ENCODE measurements around the gene EOMES. TPM values are rescaled to one million over a fixed set of nuclear protein-coding genes. Genes with fewer than 3 reads are reported as not detected.

Gene EOMES
- total and polyA plus RNA-seq, 2 experiments from 2014 or later: 0.10 TPM

DNA sequence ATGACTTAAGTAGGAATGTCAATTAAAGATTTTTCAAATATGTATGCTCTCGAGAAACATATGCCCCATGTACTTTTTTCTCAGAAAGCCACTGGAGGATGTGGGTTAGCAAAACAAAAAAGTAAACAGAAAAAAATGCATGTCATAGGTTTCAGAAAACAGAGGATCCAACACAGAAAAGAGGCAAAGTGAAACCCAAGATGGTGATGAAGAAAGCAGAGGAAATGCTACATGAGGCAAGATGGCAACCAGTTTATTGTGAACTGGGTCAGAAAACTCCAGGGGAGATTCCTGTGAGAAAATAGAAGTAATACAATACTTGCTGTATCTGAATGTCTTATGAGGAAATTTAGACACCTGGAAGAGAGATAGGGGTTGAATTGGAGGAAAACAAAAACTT is 30.8 kb upstream of the EOMES start:
- H3K4me2 ChIP-seq: no peak overlapping the region
- H3K4me3 ChIP-seq: no peak overlapping the region
- H3K9me3 Mint-ChIP-seq: no peaks in the 10 kb centered on the region
- H2AFZ ChIP-seq: 0 out of 2 replicates have a peak overlapping the region, but pooled peaks have one; percentile 32
- DNase-seq (ENCODE audit: low spot score) (no peak), ATAC-seq (no peak)
- H4K20me1 ChIP-seq (replicated peaks; ENCODE audit: insufficient read depth): no peaks in the 10 kb centered on the region; the same call in 1 of the 2 replicates
- no peaks in the 10 kb centered on the region for H3F3A ChIP-seq (replicated peaks; ENCODE audit: low read depth)
- H3K27me3 ChIP-seq (ENCODE audit: insufficient read depth): no peaks in the 10 kb centered on the region
- TF ChIP-seq ZNF462 (CRISPR knock-in tag; IDR thresholded peaks at IDR 0.05) (no peak), EZH2phosphoT487 (IDR thresholded peaks at IDR 0.05; ENCODE audit: unreplicated experiment) (no peak), CREB1 (CRISPR knock-in tag; IDR thresholded peaks at IDR 0.05; ENCODE audit: low read depth) (no peak), CTCF (conservative IDR thresholded peaks at IDR 0.05; ENCODE audit: low read depth in 2 of 2) (no peak), JUNB (IDR thresholded peaks at IDR 0.05; ENCODE audit: unreplicated experiment) (no peak), POLR2AphosphoS5 (IDR thresholded peaks at IDR 0.05; ENCODE audit: low read depth) (no peak), STAT1 (IDR thresholded peaks at IDR 0.05; ENCODE audit: unreplicated experiment) (no peak), NANOG (IDR thresholded peaks at IDR 0.05; ENCODE audit: borderline replicate concordance) (no peak), EZH2 (IDR thresholded peaks at IDR 0.05; ENCODE audit: low read depth, unreplicated experiment) (no peak), ZNF331 (CRISPR knock-in tag; IDR thresholded peaks at IDR 0.05; ENCODE audit: low read depth) (no peak), ZNF114 (CRISPR knock-in tag; IDR thresholded peaks at IDR 0.05) (no peak)
- TF ChIP-seq, protein P1, sequence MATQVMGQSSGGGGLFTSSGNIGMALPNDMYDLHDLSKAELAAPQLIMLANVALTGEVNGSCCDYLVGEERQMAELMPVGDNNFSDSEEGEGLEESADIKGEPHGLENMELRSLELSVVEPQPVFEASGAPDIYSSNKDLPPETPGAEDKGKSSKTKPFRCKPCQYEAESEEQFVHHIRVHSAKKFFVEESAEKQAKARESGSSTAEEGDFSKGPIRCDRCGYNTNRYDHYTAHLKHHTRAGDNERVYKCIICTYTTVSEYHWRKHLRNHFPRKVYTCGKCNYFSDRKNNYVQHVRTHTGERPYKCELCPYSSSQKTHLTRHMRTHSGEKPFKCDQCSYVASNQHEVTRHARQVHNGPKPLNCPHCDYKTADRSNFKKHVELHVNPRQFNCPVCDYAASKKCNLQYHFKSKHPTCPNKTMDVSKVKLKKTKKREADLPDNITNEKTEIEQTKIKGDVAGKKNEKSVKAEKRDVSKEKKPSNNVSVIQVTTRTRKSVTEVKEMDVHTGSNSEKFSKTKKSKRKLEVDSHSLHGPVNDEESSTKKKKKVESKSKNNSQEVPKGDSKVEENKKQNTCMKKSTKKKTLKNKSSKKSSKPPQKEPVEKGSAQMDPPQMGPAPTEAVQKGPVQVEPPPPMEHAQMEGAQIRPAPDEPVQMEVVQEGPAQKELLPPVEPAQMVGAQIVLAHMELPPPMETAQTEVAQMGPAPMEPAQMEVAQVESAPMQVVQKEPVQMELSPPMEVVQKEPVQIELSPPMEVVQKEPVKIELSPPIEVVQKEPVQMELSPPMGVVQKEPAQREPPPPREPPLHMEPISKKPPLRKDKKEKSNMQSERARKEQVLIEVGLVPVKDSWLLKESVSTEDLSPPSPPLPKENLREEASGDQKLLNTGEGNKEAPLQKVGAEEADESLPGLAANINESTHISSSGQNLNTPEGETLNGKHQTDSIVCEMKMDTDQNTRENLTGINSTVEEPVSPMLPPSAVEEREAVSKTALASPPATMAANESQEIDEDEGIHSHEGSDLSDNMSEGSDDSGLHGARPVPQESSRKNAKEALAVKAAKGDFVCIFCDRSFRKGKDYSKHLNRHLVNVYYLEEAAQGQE (IDR thresholded peaks at IDR 0.05; ENCODE audit: unreplicated experiment): no peak
- TF ChIP-seq, protein P2, sequence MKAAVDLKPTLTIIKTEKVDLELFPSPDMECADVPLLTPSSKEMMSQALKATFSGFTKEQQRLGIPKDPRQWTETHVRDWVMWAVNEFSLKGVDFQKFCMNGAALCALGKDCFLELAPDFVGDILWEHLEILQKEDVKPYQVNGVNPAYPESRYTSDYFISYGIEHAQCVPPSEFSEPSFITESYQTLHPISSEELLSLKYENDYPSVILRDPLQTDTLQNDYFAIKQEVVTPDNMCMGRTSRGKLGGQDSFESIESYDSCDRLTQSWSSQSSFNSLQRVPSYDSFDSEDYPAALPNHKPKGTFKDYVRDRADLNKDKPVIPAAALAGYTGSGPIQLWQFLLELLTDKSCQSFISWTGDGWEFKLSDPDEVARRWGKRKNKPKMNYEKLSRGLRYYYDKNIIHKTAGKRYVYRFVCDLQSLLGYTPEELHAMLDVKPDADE (IDR thresholded peaks at IDR 0.05): no peak
- H3K27me3 Mint-ChIP-seq (ENCODE audit: insufficient read depth, low read depth, poor library complexity): peaks cover 1% of the 10 kb centered on the region
- no peak overlapping the region for H3K4me3 Mint-ChIP-seq
- no peaks in the 10 kb centered on the region for H3K4me1 ChIP-seq (ENCODE audit: insufficient read depth)
- no peaks in the 10 kb centered on the region for H3K36me3 Mint-ChIP-seq (ENCODE audit: low read depth)
- no peaks in the 10 kb centered on the region for H3K79me2 ChIP-seq (replicated peaks; ENCODE audit: insufficient read depth)
- no peak overlapping the region for H3K27ac Mint-ChIP-seq
- no peaks in the 10 kb centered on the region for H3K4me1 Mint-ChIP-seq
- H3K36me3 ChIP-seq (ENCODE audit: insufficient read depth): no peaks in the 10 kb centered on the region
- 0 out of 2 replicates have a peak, but pooled peaks cover 3% of the 10 kb centered on the region for H3K9me2 ChIP-seq (ENCODE audit: insufficient read depth)
- no peak overlapping the region for H3K27ac ChIP-seq (ENCODE audit: low read depth)
